AG08396 (cell line): Measurements from ENCODE around the gene ACAD10.
"Not testable (repeated sequence)": the region's sequence is repeated elsewhere in the genome, so short reads cannot be mapped to it uniquely, and the experiment has no call there.

Experiments
- DNase-seq: peaks from one replicate; pipeline ENCODE4 v3.0.0; 2012; ENCODE audit warnings: low spot score, mixed read lengths

The ACAD10 gene

DNA sequence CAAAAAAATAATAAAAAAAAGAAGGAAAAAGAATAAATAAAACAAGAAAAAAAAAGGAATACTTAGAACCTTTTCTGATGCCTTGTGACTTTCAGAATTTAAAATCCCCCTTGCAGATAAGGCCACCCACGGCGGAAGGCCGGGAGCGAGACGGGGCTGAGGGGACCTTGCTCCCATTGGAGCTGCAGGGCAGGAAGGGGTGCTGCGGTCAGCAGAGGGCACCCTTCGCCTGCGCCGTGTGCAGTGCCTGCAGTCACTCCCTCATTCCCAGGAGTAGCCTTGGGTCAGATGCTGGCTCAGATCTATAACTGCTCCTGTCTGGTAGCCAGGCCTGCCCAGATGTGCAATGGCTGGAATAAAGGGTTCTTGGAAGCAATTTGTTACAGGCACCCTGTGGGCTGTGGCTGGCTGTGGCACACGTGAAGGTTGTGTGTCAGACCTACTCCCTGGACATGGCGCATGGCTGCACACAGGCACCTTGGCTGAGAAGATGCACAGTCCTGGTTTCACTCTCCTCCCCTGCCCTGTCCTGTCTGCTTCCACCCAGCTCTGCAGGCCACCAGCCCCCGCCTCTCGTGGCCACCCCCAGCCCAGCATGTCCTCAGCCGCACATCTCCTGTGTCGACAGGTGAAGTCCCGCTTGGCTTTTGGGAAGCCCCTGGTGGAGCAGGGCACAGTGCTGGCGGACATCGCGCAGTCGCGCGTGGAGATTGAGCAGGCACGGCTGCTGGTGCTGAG is 67.5 kb downstream of the ACAD10 start:
- DNase-seq = peak; percentile 92

- DNase-seq = no peak
Measured at GRCh38 chr12:111754671-111755070, 68.8 kb downstream of the ACAD10 start.

- DNase-seq = no peak
Measured at GRCh38 chr12:111756196-111756595, 70.3 kb downstream of the ACAD10 start.

DNA sequence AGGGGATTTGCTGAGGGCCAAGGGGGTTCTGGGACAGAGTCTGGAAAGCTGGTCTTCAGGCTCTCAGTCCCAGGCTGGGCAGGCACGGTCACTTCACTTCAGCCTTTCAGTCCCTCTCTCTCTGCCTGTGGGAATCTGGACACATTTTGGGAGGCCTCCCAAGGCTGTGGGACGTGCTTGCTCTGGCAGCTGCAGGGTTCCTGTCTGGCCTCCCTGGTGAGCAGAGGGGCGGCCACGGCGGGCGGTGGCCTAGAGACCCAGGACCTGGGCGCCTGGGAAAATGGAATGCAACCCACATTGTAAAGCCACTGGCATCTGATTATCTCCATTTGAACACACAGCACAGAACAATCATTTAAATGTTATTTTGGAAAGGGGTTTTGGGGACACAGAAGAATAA is 70.8 kb downstream of the ACAD10 start:
- no peak for DNase-seq

DNA sequence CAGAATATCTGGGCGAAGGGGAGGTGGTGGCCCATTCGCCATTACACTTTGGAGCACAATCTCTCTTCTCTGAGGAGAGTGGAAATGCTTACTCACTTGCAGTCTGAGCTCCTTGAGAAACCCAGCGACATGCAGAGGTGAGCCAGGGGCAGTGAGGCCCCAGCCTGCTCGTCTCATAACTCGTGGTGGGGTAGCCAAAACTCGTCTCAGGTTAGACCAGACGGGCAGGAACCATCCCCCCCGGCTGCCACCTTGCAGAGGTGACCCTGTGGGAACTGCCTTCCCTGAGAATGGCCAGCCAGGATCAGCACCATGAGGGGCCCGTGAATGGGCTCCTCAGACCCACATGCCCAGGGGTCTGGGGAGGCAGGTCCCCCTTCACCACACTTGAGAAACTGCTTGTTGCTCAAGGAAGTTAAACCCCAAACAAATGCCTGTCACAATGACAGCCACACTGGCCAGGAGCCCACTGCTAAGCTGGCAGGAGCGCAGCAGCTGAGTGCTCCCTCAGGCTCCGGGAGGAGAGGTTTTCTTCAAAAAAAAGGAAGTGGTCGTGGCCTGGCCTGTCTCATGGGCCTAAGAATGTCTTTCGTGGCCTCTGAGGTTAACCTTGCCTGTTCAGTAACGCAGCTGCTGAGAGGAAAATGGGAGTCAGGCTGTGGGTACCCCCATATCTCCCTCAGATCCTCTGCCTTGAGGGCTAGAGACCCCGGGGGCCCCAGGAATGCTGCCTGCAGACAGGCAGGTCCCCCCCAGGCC is 71.7 kb downstream of the ACAD10 start:
- peak; percentile 70 for DNase-seq

DNA sequence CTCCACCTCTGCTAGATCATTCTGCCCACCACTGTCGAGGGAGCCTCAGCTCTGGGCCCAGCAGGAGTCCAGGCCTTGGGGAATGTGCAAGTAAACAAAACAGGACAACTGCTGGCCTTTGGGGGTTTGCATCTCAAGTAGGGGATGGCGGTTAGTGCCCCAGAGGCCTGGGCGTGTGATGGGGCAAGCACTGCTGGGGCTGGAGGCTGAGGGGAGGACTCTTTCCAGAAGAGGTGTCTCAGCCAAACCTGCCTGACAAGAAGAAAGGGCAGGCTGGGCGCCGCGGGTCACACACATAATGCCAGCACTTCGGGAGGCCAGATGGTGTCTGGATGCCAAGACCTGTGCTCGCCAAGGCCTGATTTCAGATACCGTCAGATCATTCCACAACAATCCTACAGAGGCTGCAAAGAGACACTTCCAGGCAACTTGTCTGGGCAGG is 72.3 kb downstream of the ACAD10 start:
- no peak for DNase-seq

DNA sequence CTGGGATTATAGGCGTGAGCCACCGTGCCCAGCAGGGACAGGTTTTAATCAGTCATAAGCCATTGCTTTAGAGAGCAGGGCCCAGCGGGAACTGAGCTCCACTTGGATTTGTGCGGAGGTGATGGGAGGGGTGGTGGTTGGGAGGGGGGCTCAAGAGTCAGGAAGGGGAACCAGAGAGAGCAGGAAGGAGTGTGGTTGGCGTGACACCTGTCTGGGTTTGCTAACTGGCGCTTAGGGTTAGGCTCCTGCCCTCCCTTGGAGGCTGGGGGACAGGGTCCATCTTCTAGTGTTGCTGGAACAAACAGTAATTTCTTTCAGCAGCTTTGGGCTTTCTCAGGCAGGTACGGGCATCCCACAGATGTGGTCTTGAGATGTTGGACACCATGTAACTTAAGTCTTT is 73.4 kb downstream of the ACAD10 start:
- DNase-seq = no peak

DNA sequence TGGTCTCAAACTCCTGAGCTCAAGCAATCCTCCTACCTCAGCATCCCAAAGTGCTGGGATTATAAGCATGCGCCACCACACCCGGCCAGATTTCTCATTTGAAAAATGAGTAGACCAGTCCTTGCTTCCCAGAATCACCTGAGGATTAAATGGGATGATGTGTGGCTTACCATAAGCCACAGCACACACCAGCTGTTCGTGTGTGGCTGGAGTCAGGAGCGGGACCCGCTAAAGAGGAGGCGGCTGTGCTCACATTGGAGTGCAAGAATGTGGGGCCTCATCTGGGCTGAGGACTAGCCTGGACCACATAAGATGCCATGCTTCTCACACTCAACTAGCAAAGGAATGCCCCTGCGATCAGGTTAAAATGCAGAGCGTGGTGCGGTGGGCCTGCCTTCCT is 74.1 kb downstream of the ACAD10 start:
- DNase-seq = no peak

GRCh38 chr12:111761099-111761498 is 75.2 kb downstream of the ACAD10 start:
- DNase-seq = no peak

DNA sequence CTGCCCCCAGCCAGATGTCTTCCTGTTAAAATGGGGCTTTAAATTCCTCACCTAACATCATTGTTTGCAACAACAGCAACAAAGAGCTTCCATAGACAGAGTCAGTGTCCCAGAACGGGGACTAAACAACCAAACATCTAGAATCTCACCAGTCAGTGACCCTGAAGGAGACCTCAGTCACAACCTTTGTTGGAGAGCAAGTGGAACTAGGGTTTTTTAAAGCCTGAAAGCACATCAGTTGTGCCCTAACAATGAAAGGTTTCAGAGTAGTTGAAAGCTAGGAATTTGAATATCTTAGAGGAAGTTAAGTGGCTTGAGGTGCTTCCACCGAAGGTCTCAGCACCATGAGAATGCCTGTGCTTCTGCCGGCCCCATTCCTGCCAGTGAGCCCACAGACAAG is 75.9 kb downstream of the ACAD10 start:
- no peak for DNase-seq

DNA sequence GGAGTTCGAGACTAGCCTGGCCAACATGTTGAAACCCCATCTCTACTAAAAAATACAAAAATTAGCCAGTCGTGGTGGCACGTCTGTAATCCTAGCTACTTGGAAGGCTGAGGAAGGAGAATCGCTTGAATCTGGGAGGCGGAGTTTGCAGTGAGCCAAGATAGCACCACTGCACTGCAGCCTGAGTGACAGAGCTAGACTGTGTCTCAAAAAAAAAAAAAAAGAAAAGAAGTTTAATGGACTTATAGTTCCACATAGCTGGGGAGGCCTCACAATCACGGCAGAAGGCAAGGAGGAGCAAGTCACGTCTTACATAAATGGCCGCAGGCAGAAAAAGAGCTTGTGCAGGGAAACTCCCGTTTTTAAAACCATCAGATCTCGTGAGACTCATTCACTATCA is 77.7 kb downstream of the ACAD10 start:
- not testable (repeated sequence) for DNase-seq

GRCh38 chr12:111764120-111764821 is 78.4 kb downstream of the ACAD10 start:
- DNase-seq = no peak

DNA sequence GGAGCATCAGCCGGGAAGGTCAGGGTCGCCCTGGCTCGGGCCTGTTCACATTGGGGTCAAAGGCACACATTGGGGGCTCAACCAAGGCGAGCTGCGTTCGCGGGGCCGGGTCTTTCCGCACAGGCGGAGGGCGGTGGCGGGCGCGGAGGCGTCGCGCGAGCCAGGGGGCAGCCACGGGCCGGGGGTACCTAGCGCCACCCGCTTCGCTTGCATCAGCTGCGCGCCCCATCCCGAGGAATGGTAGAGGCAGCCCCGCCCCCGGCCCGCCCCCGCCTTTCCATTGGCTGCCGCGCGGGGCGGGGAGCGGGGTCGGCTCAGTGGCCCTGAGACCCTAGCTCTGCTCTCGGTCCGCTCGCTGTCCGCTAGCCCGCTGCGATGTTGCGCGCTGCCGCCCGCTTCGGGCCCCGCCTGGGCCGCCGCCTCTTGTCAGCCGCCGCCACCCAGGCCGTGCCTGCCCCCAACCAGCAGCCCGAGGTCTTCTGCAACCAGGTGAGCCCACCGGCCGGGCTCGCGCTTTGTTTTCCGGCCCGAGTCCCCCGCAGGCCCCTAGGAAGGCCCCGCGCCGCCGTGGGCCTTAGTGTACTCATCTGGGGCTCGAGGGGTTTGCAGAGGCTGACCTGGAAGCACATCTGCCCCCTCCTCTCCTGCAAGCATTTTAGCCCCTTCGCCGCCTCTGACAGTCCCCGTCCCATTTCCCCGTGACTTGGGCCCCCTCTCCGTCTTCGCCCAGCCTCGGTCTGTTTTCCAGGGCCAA is 80.9 kb downstream of the ACAD10 start, which contains the start of gene ALDH2:
TSS of gene ALDH2 (plus strand) at position 326 of the 754 bp plus-strand sequence. CDS start at position 376, 50 bp downstream.
- DNase-seq = peak; percentile 91

- peak; percentile 40 for DNase-seq
Measured at GRCh38 chr12:111767362-111768158, 81.7 kb downstream of the ACAD10 start.

GRCh38 chr12:111768159-111768895 is 82.5 kb downstream of the ACAD10 start:
- no peak for DNase-seq

DNA sequence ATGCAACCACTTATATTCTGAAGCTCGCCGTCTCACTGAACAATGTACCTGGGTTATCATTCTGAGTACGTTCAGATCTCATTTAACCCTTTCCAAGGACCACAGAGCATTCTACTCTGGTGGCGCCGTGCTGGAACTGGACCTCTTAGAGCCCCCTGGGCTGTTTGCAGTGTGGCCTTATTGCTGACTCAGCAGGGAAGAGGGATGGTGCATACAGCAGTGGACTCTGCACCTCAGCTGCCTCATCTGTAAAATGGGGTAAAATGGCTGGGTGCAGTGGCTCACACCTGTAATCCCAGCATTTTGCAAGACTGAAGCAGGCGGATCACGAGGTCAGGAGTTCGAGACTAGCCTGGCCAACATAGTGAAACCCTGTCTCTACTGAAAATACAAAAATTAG is 83.7 kb downstream of the ACAD10 start:
- DNase-seq = no peak

DNA sequence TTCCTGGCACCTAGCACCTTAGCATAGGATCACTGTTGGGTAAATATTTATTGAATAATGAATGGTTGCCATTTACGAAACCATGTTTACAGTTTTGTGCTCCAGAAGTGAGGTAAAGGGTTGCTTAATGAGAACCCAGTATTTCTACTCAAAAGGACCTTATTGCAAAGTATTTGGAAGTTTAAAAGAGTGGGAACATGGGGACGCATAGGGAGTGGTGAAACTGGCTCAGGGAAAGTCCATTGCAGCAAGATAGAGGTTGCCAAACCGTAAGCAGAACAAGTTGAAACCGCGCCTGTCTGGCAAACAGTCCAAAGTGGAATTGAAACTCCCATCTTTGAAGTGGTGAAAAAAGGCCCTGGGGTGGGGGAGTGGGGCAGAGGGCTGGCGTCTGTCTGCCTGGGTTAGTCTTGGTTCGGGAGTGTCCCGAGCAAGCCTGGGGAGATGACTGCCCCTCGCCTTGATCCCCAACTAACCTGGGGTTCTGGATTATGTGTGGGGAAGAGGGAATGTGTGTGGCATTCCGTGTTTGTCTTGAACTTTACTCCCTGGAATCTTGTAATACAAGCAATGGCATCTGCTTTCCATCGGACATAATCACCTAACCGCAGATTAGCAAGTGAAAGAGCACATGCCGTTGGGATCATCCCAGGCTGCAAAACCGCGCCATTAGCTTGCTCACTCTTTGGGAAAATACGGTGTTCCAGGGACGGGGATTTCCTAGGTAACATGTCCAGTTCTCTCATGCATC is 88.1 kb downstream of the ACAD10 start:
- peak; percentile 75 for DNase-seq

DNA sequence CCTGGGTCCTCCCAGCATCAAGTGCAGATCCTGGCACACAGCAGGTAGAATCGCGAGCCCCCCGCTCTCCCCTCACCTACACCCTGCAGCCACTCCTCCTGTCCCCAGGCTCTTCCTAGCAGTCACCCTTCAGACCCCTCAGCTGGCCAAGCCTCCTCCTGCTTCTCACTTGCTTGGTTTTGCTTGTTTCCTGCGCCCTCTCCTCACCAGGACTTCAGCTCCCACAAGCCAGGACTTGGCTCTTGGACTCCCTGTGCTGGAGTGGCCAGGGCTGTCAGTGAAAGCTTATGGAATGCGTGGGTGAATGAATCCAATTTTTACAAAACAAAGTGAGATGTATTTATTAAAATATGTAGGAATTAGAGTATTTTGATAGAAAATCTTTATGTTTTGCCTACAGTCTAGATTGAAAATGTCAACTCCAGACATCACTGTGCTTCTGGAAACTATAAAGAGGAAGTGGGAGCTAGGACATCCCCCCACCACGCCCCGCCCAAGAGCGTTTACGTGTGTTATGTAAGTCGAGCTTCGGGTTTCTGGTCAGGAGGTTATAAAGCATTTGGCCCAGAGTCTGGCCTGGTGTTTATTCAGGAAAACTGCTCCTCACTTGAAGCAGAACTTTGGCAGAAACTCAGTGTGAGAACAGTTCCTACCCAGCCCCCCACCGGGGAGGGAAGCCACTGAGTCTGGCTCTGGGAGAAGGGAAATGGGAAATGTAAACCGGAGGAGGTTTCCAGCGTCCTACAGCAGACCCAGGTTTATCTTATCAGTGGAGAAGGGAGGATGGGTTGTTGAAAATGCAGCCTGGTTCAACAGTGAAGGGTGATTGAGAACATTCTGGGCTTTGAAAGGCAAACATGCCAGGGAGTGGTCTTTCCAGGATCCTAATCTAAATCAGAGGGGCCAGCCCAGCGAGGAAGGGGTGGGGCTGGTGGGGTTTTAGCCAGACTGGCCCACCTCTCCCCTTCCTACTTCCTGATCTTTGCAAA is 89.6 kb downstream of the ACAD10 start:
- DNase-seq = peak; percentile 58
